Kidney (tissue), 14 donors: ENCODE data around the gene EPB41L5. TPM values are rescaled to one million over a fixed set of nuclear protein-coding genes. Genes with fewer than 3 reads are reported as not detected.
A peak's percentile ranks its signal among the peaks of the same experiment; 100 is the strongest.

ENCODE experiments used
- DNase-seq, 5 donors: peaks; one replicate each; pipeline ENCODE4 v3.0.0-alpha.2; 2013 to 2020
- FAIRE-seq: peaks from 2 replicates; lab custom pipeline; 2012; peaks lifted over from hg19 to GRCh38; lab: Jason Lieb, UNC
- H3K27ac ChIP-seq, 2 donors: one replicate each; pipeline ENCODE4 v1.7.0; 2013; ENCODE audit warnings: low read depth in 2 of 2, low read length in 2 of 2, inconsistent platforms in 1 of 2
- H3K27me3 ChIP-seq: one replicate; pipeline ENCODE4 v1.7.1; 2013; ENCODE audit warnings: low read length, inconsistent platforms; ENCODE audit not compliant: control insufficient read depth, insufficient read depth
- H3K36me3 ChIP-seq, 3 donors: one replicate each; pipeline versions ENCODE4 v1.7.0 to v1.7.1; 2013; ENCODE audit warnings: low read length in 3 of 3, control low read depth in 1 of 3, inconsistent platforms in 1 of 3; ENCODE audit not compliant: insufficient read depth in 3 of 3, control insufficient read depth in 2 of 3
- H3K4me1 ChIP-seq, 3 donors: one replicate each; pipeline versions ENCODE4 v1.7.0 to v1.7.1; 2013; ENCODE audit warnings: low read length in 3 of 3, inconsistent platforms in 1 of 3, low read depth in 1 of 3; ENCODE audit not compliant: control insufficient read depth in 2 of 3, insufficient read depth in 2 of 3
- H3K4me3 ChIP-seq, 3 donors: one replicate each; pipeline versions ENCODE4 v1.7.0 to v1.8.1; 2013; ENCODE audit warnings: low read length in 3 of 3, control low read depth in 1 of 3, inconsistent platforms in 1 of 3
- H3K9ac ChIP-seq, 3 donors: one replicate each; pipeline versions ENCODE4 v1.7.0 to v1.7.1; 2013; ENCODE audit warnings: low read length in 3 of 3, control low read depth in 1 of 3, inconsistent platforms in 1 of 3
- H3K9me3 ChIP-seq, 3 donors: one replicate each; pipeline versions ENCODE4 v1.7.0 to v1.7.1; 2013; ENCODE audit warnings: low read length in 3 of 3, control low read depth in 1 of 3, inconsistent platforms in 1 of 3; ENCODE audit not compliant: control insufficient read depth in 2 of 3, insufficient read depth in 1 of 3
- intact Hi-C: fragments of 100-400 bp; cut with DNase I; formaldehyde crosslinking; loops from one replicate; pipeline ENCODE4 v1.11.1; 2022
- polyA plus RNA-seq: library from polyadenylated mRNA; stranded (reverse); fragments of 350-450 nt; fragmentation: Illumina TruSeq; extraction: RNeasy Lipid Tissue Mini Kit (QIAGEN cat#74804); gene quantifications from one replicate; pipeline ENCODE4 v1.2.3, GENCODE V29; 2014; ENCODE audit warnings: low read depth, low replicate concordance; ENCODE audit not compliant: insufficient read depth
- total RNA-seq: library from RNA; stranded (reverse); fragmentation: NEBNext Ultra II Directional; extraction: Animal tissue kit (Norgen Biotek cat#: 25700); gene quantifications from one replicate; pipeline ENCODE4 v1.2.1, GENCODE V29; 2021
- TF ChIP-seq, protein P1 (sequence below): IDR thresholded peaks from 3 replicates; pipeline ENCODE4 v1.5.1; 2012; ENCODE audit warnings: mild to moderate bottlenecking, moderate library complexity, borderline replicate concordance; ENCODE audit not compliant: insufficient read depth; ENCODE audit errors: extremely low read depth
- donor health status: control.
- donor health status: control.
- donor health status: control.
- donor health status: control.
- donor health status: control.
- donor health status: DM: yes; HTN: yes; CAD: no.
- donor health status: Normal renal cell carcinoma (clear cell type).

EPB41L5 gene
- total and polyA plus RNA-seq, 2 donors from 2014 or later, result 28.2 to 49.4 TPM

GRCh38 chr2:120167272-120167671 is 154.4 kb downstream of the EPB41L5 start:
- no peak overlapping the region for H3K4me3 ChIP-seq
- no peaks in the 10 kb centered on the region for H3K9me3 ChIP-seq
- DNase-seq (no peak), FAIRE-seq (no peak)
- no peak overlapping the region for H3K27ac ChIP-seq
- no peak overlapping the region for H3K9ac ChIP-seq
- H3K4me1 ChIP-seq, result no peaks in the 10 kb centered on the region
- intact Hi-C loops, result no loop called here
- peaks cover 2 to 14% (median 11%) of the 10 kb centered on the region in 3 donors for H3K36me3 ChIP-seq
- no peaks in the 10 kb centered on the region for H3K27me3 ChIP-seq
- TF ChIP-seq, protein P1, sequence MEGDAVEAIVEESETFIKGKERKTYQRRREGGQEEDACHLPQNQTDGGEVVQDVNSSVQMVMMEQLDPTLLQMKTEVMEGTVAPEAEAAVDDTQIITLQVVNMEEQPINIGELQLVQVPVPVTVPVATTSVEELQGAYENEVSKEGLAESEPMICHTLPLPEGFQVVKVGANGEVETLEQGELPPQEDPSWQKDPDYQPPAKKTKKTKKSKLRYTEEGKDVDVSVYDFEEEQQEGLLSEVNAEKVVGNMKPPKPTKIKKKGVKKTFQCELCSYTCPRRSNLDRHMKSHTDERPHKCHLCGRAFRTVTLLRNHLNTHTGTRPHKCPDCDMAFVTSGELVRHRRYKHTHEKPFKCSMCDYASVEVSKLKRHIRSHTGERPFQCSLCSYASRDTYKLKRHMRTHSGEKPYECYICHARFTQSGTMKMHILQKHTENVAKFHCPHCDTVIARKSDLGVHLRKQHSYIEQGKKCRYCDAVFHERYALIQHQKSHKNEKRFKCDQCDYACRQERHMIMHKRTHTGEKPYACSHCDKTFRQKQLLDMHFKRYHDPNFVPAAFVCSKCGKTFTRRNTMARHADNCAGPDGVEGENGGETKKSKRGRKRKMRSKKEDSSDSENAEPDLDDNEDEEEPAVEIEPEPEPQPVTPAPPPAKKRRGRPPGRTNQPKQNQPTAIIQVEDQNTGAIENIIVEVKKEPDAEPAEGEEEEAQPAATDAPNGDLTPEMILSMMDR, result no peak

GRCh38 chr2:120169020-120169419 is 156.1 kb downstream of the EPB41L5 start:
- Histone ChIP-seq H3K4me1 (no peaks in the 10 kb centered on the region), H3K36me3 (peaks cover 2 to 14% (median 11%) of the 10 kb centered on the region in 3 donors), H3K9ac (no peak overlapping the region), H3K9me3 (no peaks in the 10 kb centered on the region), H3K27me3 (no peaks in the 10 kb centered on the region), H3K4me3 (no peak overlapping the region), H3K27ac (no peak overlapping the region)
- no peak for DNase-seq
- intact Hi-C loops, result no loop called here
- no peak for FAIRE-seq
- TF ChIP-seq, protein P1, result no peak

DNA sequence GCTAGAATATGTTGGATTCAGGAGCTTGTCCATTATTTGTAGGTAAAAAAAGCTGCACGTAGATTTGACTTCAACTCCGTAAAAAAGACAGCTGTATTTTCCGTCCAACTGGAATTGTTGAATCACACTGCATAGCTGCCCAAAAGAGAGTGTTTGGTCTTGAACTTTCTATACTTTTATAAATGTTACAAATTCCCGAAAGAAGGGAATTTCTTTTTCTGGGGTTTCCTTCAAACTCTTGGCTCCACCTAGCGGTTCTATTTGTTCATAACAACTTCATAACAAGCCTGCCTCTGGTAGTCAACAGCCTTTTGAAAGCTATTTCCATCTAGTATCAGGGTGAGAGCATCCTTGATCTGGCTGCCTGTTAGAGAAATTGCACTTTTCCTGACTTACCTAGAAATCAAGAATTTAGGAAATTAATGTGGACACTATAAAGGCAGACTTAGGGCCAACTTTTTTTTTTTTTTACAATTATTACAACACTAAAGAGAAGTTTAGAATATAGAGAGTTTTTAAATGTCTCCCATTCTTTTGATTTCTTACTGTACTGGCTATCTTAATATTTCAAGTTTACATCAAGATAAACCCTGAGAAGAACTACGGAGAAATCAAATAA is 162.2 kb downstream of the EPB41L5 start:
- TF ChIP-seq, protein P1, result peak; percentile 63
- intact Hi-C loops, result no loop called here
- H3K9me3 ChIP-seq, result no peaks in the 10 kb centered on the region
- FAIRE-seq, result no peak
- DNase-seq, result peak in 3 of 5 donors; percentile 39 to 83 (median 83)
- no peak overlapping the region for H3K4me3 ChIP-seq
- no peak overlapping the region for H3K9ac ChIP-seq
- no peaks in the 10 kb centered on the region for H3K4me1 ChIP-seq
- peaks cover 3 to 19% (median 7%) of the 10 kb centered on the region in 3 donors for H3K36me3 ChIP-seq
- H3K27me3 ChIP-seq, result no peaks in the 10 kb centered on the region
- H3K27ac ChIP-seq, result no peak overlapping the region
